GM23248 (cell line): Measurements from ENCODE around the gene LOXHD1.

ENCODE experiments used
- EZH2 ChIP-seq: fragments of 200-600 bp; sonication (generic); IDR thresholded peaks from 2 replicates; pipeline ENCODE4 v1.6.1; 2018; ENCODE audit warnings: antibody characterized with exemption, mild to moderate bottlenecking; ENCODE audit not compliant: insufficient read depth, poor library complexity, severe bottlenecking
- EZH2phosphoT487 ChIP-seq: fragments of 200-600 bp; sonication (generic); IDR thresholded peaks from 2 replicates; pipeline ENCODE4 v1.6.1; 2018; ENCODE audit warnings: antibody characterized with exemption, moderate library complexity, mild to moderate bottlenecking, low read depth; ENCODE audit not compliant: insufficient read depth

DNA sequence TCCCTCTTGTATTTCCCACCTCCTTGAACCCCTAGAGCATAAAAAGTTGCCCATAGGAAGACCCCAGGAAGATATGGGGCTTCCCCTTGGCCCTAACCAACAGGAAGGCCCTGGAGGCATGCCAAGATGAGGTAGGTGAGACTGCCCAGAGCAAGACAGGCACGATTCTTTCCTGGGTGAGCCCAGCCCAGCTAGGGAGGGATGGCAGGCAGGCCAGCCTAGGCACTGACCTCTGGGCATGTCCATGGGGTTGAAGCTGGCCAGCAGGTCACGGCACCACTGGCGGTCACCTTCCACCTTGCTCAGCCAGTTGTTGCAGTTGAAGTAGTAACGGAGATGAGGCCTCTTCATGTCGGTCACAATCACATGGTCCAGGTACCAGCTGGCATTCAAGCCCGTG, 17.6 kb downstream of the LOXHD1 start:
- TF ChIP-seq EZH2phosphoT487 = no peak
- TF ChIP-seq EZH2 = no peak
